Measurements from ENCODE around the gene HTT.

Gene HTT

GRCh38 chr4:3067473-3068001 lies 6.9 kb upstream of the HTT start:
- Histone ChIP-seq H3K4me2 (ENCODE audit: low read length) (no peak overlapping the region), H3K9me2 (replicated peaks; ENCODE audit: control insufficient read depth, low read length) (no peaks in the 10 kb centered on the region), H4K20me1 (ENCODE audit: control insufficient read depth, insufficient read depth, low read depth, low read length) (no peaks in the 10 kb centered on the region), H3K36me3 (ENCODE audit: control insufficient read depth, low read length) (no peaks in the 10 kb centered on the region), H3K4me1 (ENCODE audit: control insufficient read depth, low read length) (no peaks in the 10 kb centered on the region), H3K4me3 (ENCODE audit: low read length) (no peak overlapping the region), H3K27me3 (ENCODE audit: control insufficient read depth, low read length) (no peaks in the 10 kb centered on the region; the same call in 1 of the 2 replicates), H3F3A (ENCODE audit: control insufficient read depth, insufficient read depth) (no peaks in the 10 kb centered on the region), H3K79me2 (ENCODE audit: control insufficient read depth, low read length) (no peaks in the 10 kb centered on the region), H3K9me3 (ENCODE audit: control insufficient read depth, insufficient read depth, low read length) (peaks cover 3% of the 10 kb centered on the region; the same call in 1 of the 2 replicates), H3K27ac (ENCODE audit: low read depth, low read length) (no peak overlapping the region)
- TF ChIP-seq CTCF (IDR thresholded peaks at IDR 0.05; ENCODE audit: low read depth, low read length, poor library complexity, severe bottlenecking) (no peak), EZH2phosphoT487 (IDR thresholded peaks at IDR 0.05; ENCODE audit: borderline replicate concordance, low read length) (no peak)

- no peaks in the 10 kb centered on the region for H4K20me1 ChIP-seq (ENCODE audit: control insufficient read depth, insufficient read depth, low read depth, low read length)
- no peak overlapping the region for H3K4me2 ChIP-seq (ENCODE audit: low read length)
- H3K27me3 ChIP-seq (ENCODE audit: control insufficient read depth, low read length) = no peaks in the 10 kb centered on the region; the same call in 1 of the 2 replicates
- no peak overlapping the region for H3K4me3 ChIP-seq (ENCODE audit: low read length)
- no peak overlapping the region for H3K27ac ChIP-seq (ENCODE audit: low read depth, low read length)
- no peaks in the 10 kb centered on the region for H3F3A ChIP-seq (ENCODE audit: control insufficient read depth, insufficient read depth)
- no peaks in the 10 kb centered on the region for H3K36me3 ChIP-seq (ENCODE audit: control insufficient read depth, low read length)
- H3K9me2 ChIP-seq (replicated peaks; ENCODE audit: control insufficient read depth, low read length) = no peaks in the 10 kb centered on the region
- H3K9me3 ChIP-seq (ENCODE audit: control insufficient read depth, insufficient read depth, low read length) = peaks cover 2% of the 10 kb centered on the region; the same call in 1 of the 2 replicates
- peaks cover 8% of the 10 kb centered on the region for H3K4me1 ChIP-seq (ENCODE audit: control insufficient read depth, low read length)
- H3K79me2 ChIP-seq (ENCODE audit: control insufficient read depth, low read length) = peaks cover 2% of the 10 kb centered on the region
- no peak for TF ChIP-seq EZH2phosphoT487 (IDR thresholded peaks at IDR 0.05; ENCODE audit: borderline replicate concordance, low read length)
- TF ChIP-seq CTCF (IDR thresholded peaks at IDR 0.05; ENCODE audit: low read depth, low read length, poor library complexity, severe bottlenecking) = no peak
Measured at GRCh38 chr4:3069661-3070199, 4.8 kb upstream of the HTT start.

GRCh38 chr4:3070709-3071500 lies 3.6 kb upstream of the HTT start:
- Histone ChIP-seq H3K4me1 (ENCODE audit: control insufficient read depth, low read length) (peaks cover 8% of the 10 kb centered on the region), H4K20me1 (ENCODE audit: control insufficient read depth, insufficient read depth, low read depth, low read length) (peaks cover 4% of the 10 kb centered on the region; the same call in 1 of the 2 replicates), H3K27me3 (ENCODE audit: control insufficient read depth, low read length) (no peaks in the 10 kb centered on the region), H3K9me2 (replicated peaks; ENCODE audit: control insufficient read depth, low read length) (no peaks in the 10 kb centered on the region), H3K9me3 (ENCODE audit: control insufficient read depth, insufficient read depth, low read length) (no peaks in the 10 kb centered on the region), H3K36me3 (ENCODE audit: control insufficient read depth, low read length) (peaks cover 4% of the 10 kb centered on the region; the same call in 1 of the 2 replicates), H3K27ac (ENCODE audit: low read depth, low read length) (no peak overlapping the region), H3K4me3 (ENCODE audit: low read length) (no peak overlapping the region), H3K4me2 (ENCODE audit: low read length) (no peak overlapping the region), H3K79me2 (ENCODE audit: control insufficient read depth, low read length) (peaks cover 13% of the 10 kb centered on the region), H3F3A (ENCODE audit: control insufficient read depth, insufficient read depth) (peaks cover 3% of the 10 kb centered on the region)
- TF ChIP-seq CTCF (IDR thresholded peaks at IDR 0.05; ENCODE audit: low read depth, low read length, poor library complexity, severe bottlenecking) (no peak), EZH2phosphoT487 (IDR thresholded peaks at IDR 0.05; ENCODE audit: borderline replicate concordance, low read length) (no peak)
